ENCODE results near the gene TREML2. TPM values are rescaled to one million over a fixed set of nuclear protein-coding genes. Genes with fewer than 3 reads are reported as not detected.
"Not testable (repeated sequence)": the region's sequence is repeated elsewhere in the genome, so short reads cannot be mapped to it uniquely, and the experiment has no call there.

TREML2 gene, protein sequence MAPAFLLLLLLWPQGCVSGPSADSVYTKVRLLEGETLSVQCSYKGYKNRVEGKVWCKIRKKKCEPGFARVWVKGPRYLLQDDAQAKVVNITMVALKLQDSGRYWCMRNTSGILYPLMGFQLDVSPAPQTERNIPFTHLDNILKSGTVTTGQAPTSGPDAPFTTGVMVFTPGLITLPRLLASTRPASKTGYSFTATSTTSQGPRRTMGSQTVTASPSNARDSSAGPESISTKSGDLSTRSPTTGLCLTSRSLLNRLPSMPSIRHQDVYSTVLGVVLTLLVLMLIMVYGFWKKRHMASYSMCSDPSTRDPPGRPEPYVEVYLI
- 1 to 10 TPM; 1.1 to 1.8 TPM for total RNA-seq
- polyA plus RNA-seq (ENCODE audit: insufficient read depth, low read depth, low replicate concordance) = 5.8 TPM
- long read RNA-seq, donor 1 = 0 reads
- long read RNA-seq, donor 2 = 0 reads

DNA sequence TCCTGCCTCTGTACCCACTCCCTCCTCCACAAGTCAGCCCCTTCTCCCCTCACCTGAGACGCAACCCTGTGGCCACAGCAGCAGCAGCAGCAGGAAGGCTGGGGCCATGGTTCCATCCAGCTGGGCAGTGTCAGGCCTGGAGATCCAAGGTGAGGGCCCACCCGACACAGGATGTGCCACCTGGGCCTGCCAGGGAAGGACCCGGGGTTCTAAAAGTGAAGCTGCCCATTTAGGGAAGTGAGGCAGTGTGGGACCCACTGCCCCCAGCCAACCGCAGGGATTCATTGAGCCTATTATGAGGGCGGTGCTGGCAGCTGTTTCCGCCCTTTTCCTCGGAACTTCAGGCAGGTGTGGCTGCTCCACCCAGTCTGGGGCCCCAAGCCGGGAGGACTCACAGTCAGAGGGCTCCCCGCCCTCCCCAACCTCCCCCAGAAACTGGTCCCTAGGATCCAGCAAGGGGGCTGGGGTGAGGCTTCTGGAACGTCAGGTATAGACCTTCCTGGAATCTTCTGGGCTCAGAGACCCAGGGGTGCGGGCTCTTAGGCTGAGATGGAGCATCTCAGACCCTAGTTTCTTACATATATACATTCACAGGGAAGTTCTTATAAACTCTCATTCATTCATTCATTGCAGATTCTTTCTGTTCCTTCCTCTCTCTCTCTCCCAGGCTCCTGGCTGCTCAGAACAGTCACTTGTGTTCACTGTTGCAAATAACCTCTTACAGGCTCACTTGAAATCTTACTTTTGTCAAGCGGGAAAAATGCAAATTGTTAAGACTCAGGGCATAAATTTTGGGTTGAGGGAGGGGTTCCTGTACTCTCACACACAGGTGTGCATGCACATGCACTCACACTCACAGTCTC is at the start of gene TREML2:
Gene TREML2 (minus strand): TSS at position 249 of the 863 bp plus-strand sequence. CDS start 141 bp downstream, at position 108.
- no peak within 1 kb of the TSS for H3K27ac ChIP-seq
- no peak for DNase-seq
- WGBS, 2 donors = 65 to 81% methylated on average over 7 to 12 of the region's 12 CpGs
- no peak for TF ChIP-seq POLR2A (IDR thresholded peaks at IDR 0.05)
- TF ChIP-seq, protein P1, sequence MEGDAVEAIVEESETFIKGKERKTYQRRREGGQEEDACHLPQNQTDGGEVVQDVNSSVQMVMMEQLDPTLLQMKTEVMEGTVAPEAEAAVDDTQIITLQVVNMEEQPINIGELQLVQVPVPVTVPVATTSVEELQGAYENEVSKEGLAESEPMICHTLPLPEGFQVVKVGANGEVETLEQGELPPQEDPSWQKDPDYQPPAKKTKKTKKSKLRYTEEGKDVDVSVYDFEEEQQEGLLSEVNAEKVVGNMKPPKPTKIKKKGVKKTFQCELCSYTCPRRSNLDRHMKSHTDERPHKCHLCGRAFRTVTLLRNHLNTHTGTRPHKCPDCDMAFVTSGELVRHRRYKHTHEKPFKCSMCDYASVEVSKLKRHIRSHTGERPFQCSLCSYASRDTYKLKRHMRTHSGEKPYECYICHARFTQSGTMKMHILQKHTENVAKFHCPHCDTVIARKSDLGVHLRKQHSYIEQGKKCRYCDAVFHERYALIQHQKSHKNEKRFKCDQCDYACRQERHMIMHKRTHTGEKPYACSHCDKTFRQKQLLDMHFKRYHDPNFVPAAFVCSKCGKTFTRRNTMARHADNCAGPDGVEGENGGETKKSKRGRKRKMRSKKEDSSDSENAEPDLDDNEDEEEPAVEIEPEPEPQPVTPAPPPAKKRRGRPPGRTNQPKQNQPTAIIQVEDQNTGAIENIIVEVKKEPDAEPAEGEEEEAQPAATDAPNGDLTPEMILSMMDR (IDR thresholded peaks at IDR 0.05) = no peak
- H3K4me3 ChIP-seq = no peak within 1 kb of the TSS
- H3K27me3 ChIP-seq = no peaks in the 10 kb centered on the region
- intact Hi-C loops (cut with DNase I; ENCODE audit: low total_unique reads) = no loop called here
- H3K36me3 ChIP-seq (ENCODE audit: low read depth, missing control alignments) = no peaks in the 10 kb centered on the region
- no peaks in the 10 kb centered on the region for H3K4me1 ChIP-seq
- H3K9me3 ChIP-seq = no peaks in the 10 kb centered on the region

DNA sequence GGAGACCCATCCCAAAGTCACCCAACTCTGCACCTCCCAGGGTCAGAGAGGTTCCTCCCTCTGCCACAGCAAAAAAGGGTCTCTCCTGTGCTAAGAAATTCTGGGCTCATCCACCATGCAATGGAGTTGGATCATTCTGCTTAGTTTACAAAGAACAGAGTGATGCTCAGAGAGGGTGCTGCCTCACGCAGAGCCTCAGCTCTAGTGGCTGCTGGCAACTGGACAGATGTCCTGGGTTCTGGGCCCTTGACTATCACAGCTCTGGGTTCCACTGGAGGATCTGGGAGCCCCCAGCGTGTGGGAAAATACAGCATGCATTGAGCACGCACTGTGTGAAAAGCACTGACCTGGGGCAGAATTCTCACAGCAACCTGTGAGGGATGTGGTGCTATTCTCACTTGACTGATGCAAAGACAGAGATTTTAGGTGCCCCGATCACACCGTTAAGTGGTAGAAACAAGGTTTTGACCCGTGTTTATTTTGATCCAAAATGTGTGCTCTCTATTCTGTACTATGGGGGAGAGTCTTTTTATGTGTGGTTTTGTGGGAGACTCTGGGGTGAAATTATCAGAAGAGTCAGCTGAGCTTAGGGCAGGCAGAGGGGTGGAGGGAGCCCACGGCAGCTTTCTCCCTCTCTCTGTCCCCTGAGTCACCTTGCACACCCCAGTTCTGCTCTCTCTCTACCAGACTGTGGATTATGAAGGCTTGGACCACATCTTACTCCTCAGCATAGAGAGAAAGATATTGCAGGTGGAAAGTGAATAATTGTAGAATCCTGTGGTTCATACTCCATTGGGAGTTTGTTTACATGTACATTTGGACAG is 47.1 kb upstream of the TREML2 start:
- no peak for TF ChIP-seq POLR2A (IDR thresholded peaks at IDR 0.05)
- TF ChIP-seq, protein P1 (IDR thresholded peaks at IDR 0.05) = no peak
- Histone ChIP-seq H3K27me3 (no peaks in the 10 kb centered on the region), H3K4me1 (no peaks in the 10 kb centered on the region), H3K36me3 (ENCODE audit: low read depth, missing control alignments) (no peaks in the 10 kb centered on the region), H3K4me3 (no peak overlapping the region), H3K27ac (no peak overlapping the region), H3K9me3 (no peaks in the 10 kb centered on the region)
- intact Hi-C loops (cut with DNase I; ENCODE audit: low total_unique reads) = no loop called here
- 82 to 83% methylated on average over 5 to 7 of the region's 7 CpGs for WGBS, 2 donors
- no peak for DNase-seq

DNA sequence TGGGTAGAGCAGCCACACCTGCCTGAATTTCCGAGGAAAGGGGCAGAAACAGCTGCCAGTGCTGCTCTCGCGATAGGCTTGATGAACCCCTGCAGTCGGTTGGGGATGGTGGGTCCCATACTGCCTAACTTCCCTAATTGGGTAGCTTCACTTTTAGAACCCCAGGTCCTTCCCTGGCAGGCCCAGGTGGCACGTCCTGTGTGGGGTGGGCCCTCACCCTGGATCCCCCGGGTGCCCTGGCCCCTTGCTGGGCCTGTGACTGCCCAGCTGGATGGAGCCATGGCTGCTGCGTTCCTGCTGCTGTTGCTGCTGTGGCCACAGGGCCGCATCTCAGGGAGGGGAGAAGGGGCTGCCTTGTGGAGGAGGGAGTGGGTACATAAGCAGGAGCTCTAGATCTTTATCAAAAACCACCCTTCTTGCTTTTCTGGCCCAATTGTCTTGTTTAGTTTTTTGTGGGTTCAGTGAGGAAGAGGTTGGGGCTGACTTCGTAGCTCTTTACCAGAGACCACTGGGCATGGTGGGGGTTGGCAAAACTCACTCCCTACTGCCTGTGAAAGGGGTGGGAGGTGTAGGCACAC is 46.4 kb upstream of the TREML2 start:
- no peak overlapping the region for H3K27ac ChIP-seq
- no peaks in the 10 kb centered on the region for H3K36me3 ChIP-seq (ENCODE audit: low read depth, missing control alignments)
- intact Hi-C loops (cut with DNase I; ENCODE audit: low total_unique reads) = no loop called here
- 76 to 89% methylated on average over 3 to 9 of the region's 9 CpGs for WGBS, 2 donors
- TF ChIP-seq, protein P1 (IDR thresholded peaks at IDR 0.05) = no peak
- no peak for TF ChIP-seq POLR2A (IDR thresholded peaks at IDR 0.05)
- no peaks in the 10 kb centered on the region for H3K9me3 ChIP-seq
- DNase-seq = no peak
- H3K4me1 ChIP-seq = no peaks in the 10 kb centered on the region
- no peak overlapping the region for H3K4me3 ChIP-seq
- no peaks in the 10 kb centered on the region for H3K27me3 ChIP-seq

DNA sequence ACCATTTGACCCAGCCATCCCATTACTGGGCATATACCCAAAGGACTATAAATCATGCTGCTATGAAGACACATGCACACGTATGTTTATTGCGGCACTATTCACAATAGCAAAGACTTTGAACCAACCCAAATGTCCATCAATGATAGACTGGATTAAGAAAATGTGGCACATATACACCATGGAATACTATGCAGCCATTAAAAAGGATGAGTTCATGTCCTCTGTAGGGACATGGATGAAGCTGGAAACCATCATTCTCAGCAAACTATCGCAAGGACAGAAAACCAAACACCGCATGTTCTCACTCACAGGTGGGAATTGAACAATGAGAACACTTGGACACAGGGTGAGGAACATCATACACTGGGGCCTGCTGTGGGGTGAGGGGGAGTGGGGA is 45.6 kb upstream of the TREML2 start:
- H3K4me1 ChIP-seq; H3K27ac ChIP-seq; DNase-seq; H3K4me3 ChIP-seq; intact Hi-C loops (cut with DNase I; ENCODE audit: low total_unique reads); H3K36me3 ChIP-seq (ENCODE audit: low read depth, missing control alignments); H3K9me3 ChIP-seq; H3K27me3 ChIP-seq: not testable (repeated sequence)
- 92 to 96% methylated on average over 4 of the region's 4 CpGs for WGBS, 2 donors
